DND-41 (cell line): Measurements from ENCODE around the gene ABLIM2.

Source experiments
- ATAC-seq: fragments of 200-7000 bp; cut with Tn5 transposase; 3 replicates; pipeline ENCODE4 v1.9.1; 2021; ENCODE audit warnings: low read depth; ENCODE audit not compliant: insufficient read depth
- DNase-seq: peaks from one replicate; pipeline ENCODE4 v3.0.0-alpha.2; 2020
- H2AFZ ChIP-seq: 2 replicates; pipeline ENCODE4 v1.6.0; 2012; ENCODE audit warnings: low read depth, low read length
- H3K27ac ChIP-seq: 2 replicates; pipeline ENCODE4 v1.5.1; 2012; ENCODE audit warnings: low read length, inconsistent platforms
- H3K27me3 ChIP-seq: fragments of 200-600 bp; sonication (generic); 2 replicates; pipeline ENCODE4 v1.6.0; 2012; ENCODE audit warnings: low read length, mild to moderate bottlenecking, inconsistent platforms; ENCODE audit not compliant: insufficient read depth, poor library complexity
- H3K36me3 ChIP-seq: 2 replicates; pipeline ENCODE4 v1.5.1; 2012; ENCODE audit warnings: low read length, inconsistent platforms; ENCODE audit not compliant: insufficient read depth
- H3K4me1 ChIP-seq: 2 replicates; pipeline ENCODE4 v1.5.1; 2012; ENCODE audit warnings: mild to moderate bottlenecking, low read length; ENCODE audit not compliant: insufficient read depth
- H3K4me2 ChIP-seq: 2 replicates; pipeline ENCODE4 v1.6.0; 2012; ENCODE audit warnings: mild to moderate bottlenecking, moderate library complexity, low read length, inconsistent platforms; ENCODE audit not compliant: insufficient read depth
- H3K4me3 ChIP-seq, 2 experiments: fragments of 200-600 bp in 1 of 2; shearing (Covaris generic) in 1 of 2; 2 replicates each; pipeline ENCODE4 v1.5.1; 2012 to 2016; ENCODE audit warnings: inconsistent platforms in 2 of 2, low read length in 2 of 2, mild to moderate bottlenecking in 2 of 2, low read depth in 1 of 2, moderate library complexity in 1 of 2
- H3K79me2 ChIP-seq: 2 replicates; pipeline ENCODE4 v1.6.0; 2012; ENCODE audit warnings: low read length, inconsistent platforms; ENCODE audit not compliant: insufficient read depth
- H3K9ac ChIP-seq: 2 replicates; pipeline ENCODE4 v1.6.0; 2012; ENCODE audit warnings: low read depth, mild to moderate bottlenecking, inconsistent platforms, low read length, moderate library complexity
- H3K9me3 ChIP-seq: 2 replicates; pipeline ENCODE4 v1.5.1; 2012; ENCODE audit warnings: low read length, moderate library complexity, mild to moderate bottlenecking, inconsistent platforms; ENCODE audit not compliant: insufficient read depth, severe bottlenecking
- H4K20me1 ChIP-seq: 2 replicates; pipeline ENCODE4 v1.6.0; 2012; ENCODE audit warnings: low read length; ENCODE audit not compliant: insufficient read depth
- EZH2 ChIP-seq: IDR thresholded peaks from 3 replicates; pipeline ENCODE4 v1.6.1; 2012; ENCODE audit warnings: borderline replicate concordance, low read depth, mild to moderate bottlenecking, moderate library complexity, low read length, inconsistent platforms; ENCODE audit not compliant: severe bottlenecking
- TF ChIP-seq, protein P1 (sequence below): IDR thresholded peaks from 2 replicates; pipeline ENCODE4 v1.5.1; 2012; ENCODE audit warnings: borderline replicate concordance, low read length, moderate library complexity, mild to moderate bottlenecking; ENCODE audit not compliant: poor library complexity, severe bottlenecking; ENCODE audit errors: extremely low read depth

The ABLIM2 gene

DNA sequence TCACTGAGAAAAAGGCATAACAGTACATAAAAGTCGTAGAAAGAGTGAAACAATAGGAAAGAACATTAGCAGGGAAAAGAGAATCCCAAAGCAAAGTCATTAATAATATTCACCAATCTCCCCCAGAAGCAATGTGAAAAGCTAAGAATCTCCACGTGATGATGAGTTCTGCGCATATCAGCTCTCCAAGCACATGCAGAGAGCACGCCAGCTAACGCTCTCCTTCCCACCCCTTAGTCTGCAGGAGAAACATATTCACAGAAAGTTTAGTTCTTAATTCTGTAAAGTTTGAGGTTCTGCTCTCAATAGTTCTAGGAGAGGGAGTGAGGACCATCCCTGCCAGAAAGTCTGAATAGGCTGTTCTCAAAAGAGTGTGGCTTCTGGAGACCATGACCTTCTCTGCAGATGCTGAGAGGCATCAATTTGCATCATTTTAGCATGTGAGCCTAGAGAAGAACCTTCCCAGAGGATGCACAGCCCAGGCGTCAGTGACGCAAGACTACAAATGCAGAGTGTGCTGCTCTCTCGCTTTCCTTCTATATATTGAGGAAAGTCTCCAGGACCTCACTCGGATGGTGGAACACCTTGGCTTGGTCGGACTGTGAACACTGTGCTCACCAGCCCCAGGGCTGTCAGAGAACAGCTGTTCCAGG, 167.7 kb downstream of the ABLIM2 start:
- ATAC-seq: no peak
- no peak for TF ChIP-seq EZH2
- TF ChIP-seq, protein P1, sequence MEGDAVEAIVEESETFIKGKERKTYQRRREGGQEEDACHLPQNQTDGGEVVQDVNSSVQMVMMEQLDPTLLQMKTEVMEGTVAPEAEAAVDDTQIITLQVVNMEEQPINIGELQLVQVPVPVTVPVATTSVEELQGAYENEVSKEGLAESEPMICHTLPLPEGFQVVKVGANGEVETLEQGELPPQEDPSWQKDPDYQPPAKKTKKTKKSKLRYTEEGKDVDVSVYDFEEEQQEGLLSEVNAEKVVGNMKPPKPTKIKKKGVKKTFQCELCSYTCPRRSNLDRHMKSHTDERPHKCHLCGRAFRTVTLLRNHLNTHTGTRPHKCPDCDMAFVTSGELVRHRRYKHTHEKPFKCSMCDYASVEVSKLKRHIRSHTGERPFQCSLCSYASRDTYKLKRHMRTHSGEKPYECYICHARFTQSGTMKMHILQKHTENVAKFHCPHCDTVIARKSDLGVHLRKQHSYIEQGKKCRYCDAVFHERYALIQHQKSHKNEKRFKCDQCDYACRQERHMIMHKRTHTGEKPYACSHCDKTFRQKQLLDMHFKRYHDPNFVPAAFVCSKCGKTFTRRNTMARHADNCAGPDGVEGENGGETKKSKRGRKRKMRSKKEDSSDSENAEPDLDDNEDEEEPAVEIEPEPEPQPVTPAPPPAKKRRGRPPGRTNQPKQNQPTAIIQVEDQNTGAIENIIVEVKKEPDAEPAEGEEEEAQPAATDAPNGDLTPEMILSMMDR: no peak
- Histone ChIP-seq H3K27me3 (no peaks in the 10 kb centered on the region), H2AFZ (no peak overlapping the region), H3K9ac (no peak overlapping the region), H3K79me2 (no peaks in the 10 kb centered on the region), H3K9me3 (no peaks in the 10 kb centered on the region), H3K27ac (no peak overlapping the region), H3K4me1 (no peaks in the 10 kb centered on the region), H3K36me3 (no peaks in the 10 kb centered on the region), H4K20me1 (no peaks in the 10 kb centered on the region), H3K4me2 (no peak overlapping the region), H3K4me3 (no peak overlapping the region)
- no peak for DNase-seq

- ATAC-seq (no peak), DNase-seq (no peak)
- Histone ChIP-seq H3K27ac (no peak overlapping the region), H3K79me2 (no peaks in the 10 kb centered on the region), H3K9ac (no peak overlapping the region), H4K20me1 (no peaks in the 10 kb centered on the region), H3K4me3 (no peak overlapping the region), H3K36me3 (no peaks in the 10 kb centered on the region), H3K9me3 (no peaks in the 10 kb centered on the region), H3K27me3 (no peaks in the 10 kb centered on the region), H2AFZ (no peak overlapping the region), H3K4me2 (no peak overlapping the region), H3K4me1 (no peaks in the 10 kb centered on the region)
- TF ChIP-seq, protein P1: no peak
- no peak for TF ChIP-seq EZH2
These were observed 169.0 kb downstream of the ABLIM2 start for GRCh38 chr4:7989654-7990053.

DNA sequence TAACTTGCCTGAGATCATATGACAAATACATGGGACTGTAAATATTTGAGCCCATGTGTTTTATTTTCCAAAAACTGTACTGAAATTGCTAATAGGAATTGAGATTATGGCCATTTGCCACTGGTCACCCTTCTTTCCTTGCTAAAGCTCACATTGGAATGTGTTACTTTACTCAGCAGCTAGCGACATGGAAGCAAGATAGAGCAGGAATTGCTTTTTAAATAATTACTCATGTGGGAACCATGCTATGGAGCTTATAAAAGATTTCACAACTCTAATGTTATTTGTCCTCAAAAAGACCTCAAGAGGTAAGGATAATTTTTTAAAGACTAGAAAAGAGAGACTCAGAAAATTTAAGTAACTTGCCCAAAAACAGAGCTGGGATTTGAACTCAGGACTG, 170.2 kb downstream of the ABLIM2 start:
- Histone ChIP-seq H3K9ac (no peak overlapping the region), H3K27ac (no peak overlapping the region), H3K27me3 (no peaks in the 10 kb centered on the region), H3K4me2 (no peak overlapping the region), H4K20me1 (no peaks in the 10 kb centered on the region), H3K4me3 (no peak overlapping the region), H2AFZ (no peak overlapping the region), H3K79me2 (no peaks in the 10 kb centered on the region), H3K4me1 (no peaks in the 10 kb centered on the region), H3K9me3 (no peaks in the 10 kb centered on the region), H3K36me3 (no peaks in the 10 kb centered on the region)
- ATAC-seq (no peak), DNase-seq (no peak)
- TF ChIP-seq, protein P1: no peak
- no peak for TF ChIP-seq EZH2
